NCI-H2227 (cell line): ENCODE data around the gene PTPRK.
A peak's percentile ranks its signal among the peaks of the same experiment; 100 is the strongest.

ENCODE experiments used
- DNase-seq: peaks from one replicate; lab custom pipeline; 2025; ENCODE audit not compliant: unreplicated experiment; lab: John Stamatoyannopoulos, UW

Gene PTPRK

DNA sequence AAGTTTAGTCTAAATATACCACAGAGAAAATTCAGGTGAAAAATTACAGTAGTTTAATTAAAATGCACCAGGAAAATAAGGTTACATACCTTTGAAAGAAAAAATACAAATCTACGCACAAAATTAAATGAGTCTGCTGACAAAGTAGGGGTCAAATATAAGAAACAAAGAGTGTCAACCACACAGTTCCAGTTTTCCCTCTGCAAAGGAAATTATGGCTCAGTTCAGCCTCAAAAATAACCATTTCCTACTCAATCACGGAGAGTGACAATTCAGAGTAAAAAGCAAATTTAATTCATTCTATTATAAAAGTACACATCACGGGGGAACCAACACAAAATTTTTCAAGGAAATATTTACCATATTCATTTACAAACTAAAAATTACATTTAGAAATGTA lies 124.8 kb downstream of the PTPRK start:
- DNase-seq, result no peak

DNA sequence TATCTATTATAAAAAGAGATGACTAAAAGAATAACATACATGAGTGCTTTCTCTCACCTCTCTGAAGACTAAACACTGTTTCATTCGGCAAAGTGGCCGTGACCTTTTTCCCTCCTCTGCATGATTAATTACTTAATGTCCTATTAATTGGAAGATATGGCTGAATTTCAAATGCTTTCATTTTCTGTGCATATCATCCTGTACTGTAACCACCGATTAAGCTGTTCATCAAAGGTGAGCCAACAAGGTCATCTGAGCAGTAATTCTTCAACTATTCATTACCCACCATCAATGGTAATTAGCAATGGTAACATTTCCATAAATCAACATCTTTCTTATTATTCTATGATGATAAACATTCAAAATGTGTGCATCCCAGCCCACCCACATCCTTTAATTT lies 125.2 kb downstream of the PTPRK start:
- DNase-seq, result no peak

GRCh38 chr6:128394167-128394566 lies 126.2 kb downstream of the PTPRK start:
- DNase-seq, result no peak

DNA sequence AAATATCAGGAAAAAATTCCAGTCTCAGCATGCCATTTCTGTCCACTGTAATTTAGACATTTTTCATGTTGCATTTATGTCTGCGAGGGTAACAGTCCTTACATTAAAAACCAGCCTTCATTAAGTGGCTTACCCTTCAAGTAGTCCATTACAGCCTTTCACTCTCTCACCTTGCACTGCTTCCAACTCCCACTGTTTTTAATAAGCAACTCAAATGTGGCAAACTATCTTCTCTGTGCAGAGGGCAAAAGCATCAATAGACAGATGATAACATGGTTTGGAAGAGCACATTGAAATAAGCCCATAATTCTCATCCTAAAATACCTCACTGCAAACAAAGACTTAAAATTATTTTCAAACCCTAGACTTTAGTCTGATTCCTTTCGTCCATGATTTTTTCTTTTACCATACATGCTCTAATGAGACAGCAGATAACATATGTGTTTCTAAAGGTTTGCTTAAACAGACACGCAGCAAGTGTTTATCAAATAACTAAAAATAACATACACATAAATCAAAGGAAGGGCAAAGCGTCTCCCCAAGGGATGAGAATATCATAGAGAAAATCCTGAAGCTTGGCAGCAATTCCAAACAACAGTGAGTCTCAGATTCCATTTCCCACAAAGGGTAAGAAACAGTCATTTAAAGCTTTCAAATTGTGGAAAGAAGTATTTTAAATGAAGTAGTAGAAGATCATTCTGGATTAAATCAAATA lies 130.4 kb downstream of the PTPRK start:
- DNase-seq, result peak; percentile 90

GRCh38 chr6:128388380-128388779 lies 132.0 kb downstream of the PTPRK start:
- no peak for DNase-seq

DNA sequence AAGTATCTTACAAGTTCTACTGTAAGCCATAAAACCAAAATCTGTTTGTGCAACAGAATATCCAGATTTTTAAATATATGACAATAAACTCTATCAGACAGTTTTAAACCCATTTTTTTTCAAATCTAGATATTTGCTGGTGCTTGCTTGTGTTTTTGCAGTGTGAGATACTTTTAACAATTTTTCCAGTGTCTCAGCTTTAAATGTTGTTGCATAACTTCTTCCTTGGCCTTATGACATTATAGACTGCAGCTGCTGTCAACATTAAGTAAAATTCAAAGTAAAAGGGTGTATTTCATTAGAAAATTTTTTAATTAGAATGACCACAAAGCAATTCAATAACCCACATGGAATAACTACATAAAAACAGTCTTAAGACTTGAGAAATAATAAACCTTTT lies 139.5 kb downstream of the PTPRK start:
- no peak for DNase-seq

GRCh38 chr6:128379577-128379976 lies 140.8 kb downstream of the PTPRK start:
- DNase-seq, result no peak

GRCh38 chr6:128376952-128377503 lies 143.4 kb downstream of the PTPRK start:
- no peak for DNase-seq

DNA sequence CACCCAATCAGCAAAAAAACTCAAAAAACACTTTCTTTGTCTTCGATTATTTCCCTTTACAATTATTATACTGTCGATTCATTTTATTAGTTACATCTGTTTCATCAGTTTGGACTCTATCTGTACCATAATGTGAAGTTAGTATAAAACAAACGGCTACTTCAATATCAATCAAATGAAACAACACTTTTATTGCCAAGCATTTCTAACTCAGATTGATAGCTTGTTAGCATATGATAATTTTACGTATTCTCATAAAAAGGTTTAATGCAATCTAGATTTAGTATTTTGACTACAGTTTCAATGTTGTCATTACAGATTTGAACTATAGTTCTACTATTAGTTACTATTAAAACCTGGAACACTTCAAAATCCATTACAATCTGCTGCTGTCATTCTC lies 149.3 kb downstream of the PTPRK start:
- no peak for DNase-seq

GRCh38 chr6:128370072-128370471 lies 150.3 kb downstream of the PTPRK start:
- no peak for DNase-seq

- DNase-seq, result no peak
Observed at GRCh38 chr6:128368213-128368944, 152.0 kb downstream of the PTPRK start.

DNA sequence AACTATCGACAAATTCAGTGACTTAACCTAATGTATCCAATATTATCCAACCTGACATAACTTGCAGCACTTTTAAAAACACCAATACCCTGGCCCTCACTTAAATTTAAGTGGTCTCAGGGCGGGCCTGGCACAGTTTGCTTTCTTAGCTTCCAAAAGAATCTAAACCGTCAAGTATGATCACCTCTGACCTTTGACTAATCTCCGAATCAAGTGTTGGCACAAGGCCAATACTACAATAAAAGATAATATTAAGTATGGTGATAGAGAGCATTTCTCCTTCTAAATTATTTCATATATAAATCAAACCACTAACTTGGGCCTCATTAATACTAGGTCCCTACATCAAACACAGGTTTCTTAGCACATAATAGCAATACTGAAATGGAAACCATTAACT lies 153.0 kb downstream of the PTPRK start:
- DNase-seq, result peak; percentile 43

DNA sequence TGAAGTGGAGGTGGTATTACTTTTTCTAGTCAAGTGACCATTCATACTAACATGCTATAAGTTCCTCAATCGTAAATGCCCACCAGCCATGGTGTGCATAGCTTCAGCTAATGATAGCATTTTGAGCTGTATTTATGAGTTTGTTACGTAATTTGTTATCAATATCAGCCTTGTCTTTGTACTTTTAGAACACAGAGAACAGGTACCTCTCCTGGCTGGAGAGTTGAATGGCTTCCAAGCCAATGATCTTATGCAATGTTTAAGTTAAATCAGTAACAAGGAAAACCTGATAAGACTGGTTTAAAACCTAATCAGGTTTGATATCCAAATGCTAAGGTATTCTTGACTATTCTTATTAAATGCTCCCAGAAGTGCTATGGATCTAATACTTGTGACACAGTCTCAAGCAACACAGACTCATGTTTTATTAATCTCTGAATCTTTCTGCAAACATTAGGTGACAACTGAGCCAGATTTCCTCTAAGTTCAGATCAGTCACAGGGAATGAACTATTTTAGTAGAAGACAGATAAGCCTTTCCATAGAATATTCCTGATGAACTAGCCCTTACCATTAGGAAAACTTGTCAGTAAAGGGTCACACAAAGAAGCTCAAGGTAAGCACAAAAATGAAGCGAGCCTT lies 154.8 kb downstream of the PTPRK start:
- DNase-seq, result no peak

DNA sequence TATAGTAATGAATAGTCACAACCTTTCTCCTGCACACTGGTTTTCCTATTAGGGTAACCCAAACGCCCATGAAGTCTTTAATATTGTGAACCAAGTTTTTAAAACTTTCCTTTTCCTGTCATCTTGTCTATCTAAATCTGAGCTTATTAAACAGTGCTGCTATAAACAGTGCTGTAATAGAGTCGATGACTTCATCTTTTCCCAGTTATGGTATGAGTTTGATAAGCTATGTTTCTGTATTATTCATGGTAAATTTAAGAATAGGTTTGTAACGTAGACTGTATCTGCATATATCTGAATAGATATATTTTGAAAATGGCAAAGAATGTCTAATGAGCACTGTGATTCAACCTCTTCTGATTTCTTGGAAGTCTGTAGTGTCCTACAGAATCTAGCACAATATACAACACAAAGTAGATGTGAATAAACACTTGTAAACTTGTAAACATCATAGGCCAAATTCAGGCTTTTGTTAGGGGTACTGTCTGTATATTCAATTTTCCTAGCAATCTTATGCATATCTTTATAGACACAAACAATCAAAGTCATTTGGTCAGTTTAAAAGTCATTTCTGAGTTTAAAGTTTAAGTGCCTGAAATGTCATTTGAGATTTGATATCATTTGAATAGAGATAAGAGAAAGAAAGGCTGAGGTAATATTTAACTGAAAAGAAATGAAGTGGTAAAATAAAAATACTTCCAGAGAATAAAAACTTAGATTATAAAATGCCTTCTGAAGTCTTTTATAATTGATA lies 155.5 kb downstream of the PTPRK start:
- no peak for DNase-seq

GRCh38 chr6:128363020-128363813 lies 157.2 kb downstream of the PTPRK start:
- no peak for DNase-seq

GRCh38 chr6:128361378-128361777 lies 159.0 kb downstream of the PTPRK start:
- DNase-seq, result no peak

DNA sequence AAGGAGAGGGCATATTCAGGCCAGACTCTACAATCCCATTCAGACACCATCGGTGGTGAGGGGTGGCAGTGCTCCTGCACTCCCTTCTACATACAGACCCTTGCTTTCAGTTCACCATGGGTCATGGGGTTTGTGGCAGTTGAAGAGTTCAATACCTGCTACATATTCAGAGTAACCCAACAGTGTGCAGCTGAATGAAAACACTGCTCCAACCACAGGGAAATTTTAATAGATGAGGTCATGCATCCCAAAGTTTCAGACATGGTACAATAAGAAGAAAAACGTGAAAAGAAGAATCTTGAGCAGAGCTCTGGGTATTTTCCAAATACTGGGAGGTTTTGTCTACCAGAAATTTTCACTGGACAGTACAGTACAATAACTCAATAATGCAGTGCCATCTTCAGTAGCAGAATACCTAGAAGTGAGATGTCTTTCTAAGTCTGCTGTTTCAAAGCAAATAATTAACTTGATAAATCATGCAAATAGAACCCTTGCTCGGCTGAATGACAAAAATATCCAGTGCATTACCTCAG lies 162.1 kb downstream of the PTPRK start:
- DNase-seq, result no peak

- DNase-seq, result no peak
Observed at GRCh38 chr6:128357392-128358130, 162.8 kb downstream of the PTPRK start.

DNA sequence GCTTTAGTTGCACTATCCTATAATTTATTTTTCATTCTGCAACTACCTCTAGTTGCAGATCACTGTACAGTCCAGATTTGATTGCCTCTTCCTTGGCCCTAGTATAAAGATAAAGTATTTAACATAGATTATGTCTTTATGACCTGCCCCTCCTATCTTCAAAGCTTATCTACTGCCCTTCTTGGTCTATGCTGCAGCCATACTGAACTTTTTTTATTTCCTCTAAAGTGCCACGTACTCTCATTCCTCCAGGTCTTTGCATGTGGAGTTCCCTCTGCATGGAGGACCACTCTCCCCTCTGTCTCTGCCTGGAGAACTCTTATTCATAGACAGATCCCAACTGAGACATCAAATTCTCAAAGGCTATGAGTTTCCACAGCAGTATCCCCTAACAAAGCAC lies 168.0 kb downstream of the PTPRK start:
- DNase-seq, result no peak

- DNase-seq, result no peak
Observed at GRCh38 chr6:128351255-128351514, 169.2 kb downstream of the PTPRK start.
